HPDE6-E6E7 (cell line): ENCODE measurements around the gene AFAP1L2.

Experiments used
- DNase-seq: peaks from one replicate; pipeline ENCODE4 v3.0.0; 2011; ENCODE audit warnings: missing footprints; ENCODE audit errors: extremely low spot score

AFAP1L2 gene

GRCh38 chr10:114291516-114291915 is 112.8 kb downstream of the AFAP1L2 start:
- DNase-seq: no peak

- no peak for DNase-seq
Observed at GRCh38 chr10:114291076-114291475, 113.2 kb downstream of the AFAP1L2 start.

- DNase-seq: no peak
Observed at GRCh38 chr10:114290038-114290437, 114.3 kb downstream of the AFAP1L2 start.

- DNase-seq: no peak
Observed at GRCh38 chr10:114289096-114289436, 115.2 kb downstream of the AFAP1L2 start.

- no peak for DNase-seq
Observed at GRCh38 chr10:114288424-114289095, 115.7 kb downstream of the AFAP1L2 start.

- no peak for DNase-seq
Observed at GRCh38 chr10:114286921-114287320, 117.4 kb downstream of the AFAP1L2 start.

- DNase-seq: no peak
Observed at GRCh38 chr10:114285961-114286441, 118.3 kb downstream of the AFAP1L2 start.

- no peak for DNase-seq
Observed at GRCh38 chr10:114284346-114285071, 119.8 kb downstream of the AFAP1L2 start.

- DNase-seq: no peak
Observed at GRCh38 chr10:114283535-114284234, 120.6 kb downstream of the AFAP1L2 start.

- DNase-seq: no peak
Observed at GRCh38 chr10:114283091-114283490, 121.2 kb downstream of the AFAP1L2 start.

- DNase-seq: no peak
Observed at GRCh38 chr10:114282526-114282925, 121.8 kb downstream of the AFAP1L2 start.

- DNase-seq: no peak
Observed at GRCh38 chr10:114281461-114281860, 122.8 kb downstream of the AFAP1L2 start.

- no peak for DNase-seq
Observed at GRCh38 chr10:114281006-114281405, 123.3 kb downstream of the AFAP1L2 start.

GRCh38 chr10:114279901-114280644 is 124.2 kb downstream of the AFAP1L2 start:
- peak; percentile 32 for DNase-seq

- DNase-seq: no peak
Observed at GRCh38 chr10:114279289-114279688, 125.0 kb downstream of the AFAP1L2 start.

- no peak for DNase-seq
Observed at GRCh38 chr10:114278884-114279191, 125.5 kb downstream of the AFAP1L2 start.

GRCh38 chr10:114278140-114278883 is 126.0 kb downstream of the AFAP1L2 start:
- DNase-seq: no peak

GRCh38 chr10:114276671-114277070 is 127.6 kb downstream of the AFAP1L2 start:
- DNase-seq: no peak

GRCh38 chr10:114276066-114276465 is 128.2 kb downstream of the AFAP1L2 start:
- DNase-seq: no peak

GRCh38 chr10:114274616-114275453 is 129.5 kb downstream of the AFAP1L2 start:
- no peak for DNase-seq

GRCh38 chr10:114273910-114274309 is 130.4 kb downstream of the AFAP1L2 start:
- DNase-seq: no peak
